Hair follicular keratinocyte (primary cell): Measurements from ENCODE around the gene CNN2. TPM values are rescaled to one million over a fixed set of nuclear protein-coding genes. Genes with fewer than 3 reads are reported as not detected.

ENCODE experiments used
- total RNA-seq: library from RNA; depleted of rRNA; stranded (reverse); fragments of >200 nt; gene quantifications from 2 replicates; pipeline ENCODE4 v1.2.3, GENCODE V29; 2015

Gene CNN2
- 239 and 254 TPM in 2 replicates for total RNA-seq

DNA sequence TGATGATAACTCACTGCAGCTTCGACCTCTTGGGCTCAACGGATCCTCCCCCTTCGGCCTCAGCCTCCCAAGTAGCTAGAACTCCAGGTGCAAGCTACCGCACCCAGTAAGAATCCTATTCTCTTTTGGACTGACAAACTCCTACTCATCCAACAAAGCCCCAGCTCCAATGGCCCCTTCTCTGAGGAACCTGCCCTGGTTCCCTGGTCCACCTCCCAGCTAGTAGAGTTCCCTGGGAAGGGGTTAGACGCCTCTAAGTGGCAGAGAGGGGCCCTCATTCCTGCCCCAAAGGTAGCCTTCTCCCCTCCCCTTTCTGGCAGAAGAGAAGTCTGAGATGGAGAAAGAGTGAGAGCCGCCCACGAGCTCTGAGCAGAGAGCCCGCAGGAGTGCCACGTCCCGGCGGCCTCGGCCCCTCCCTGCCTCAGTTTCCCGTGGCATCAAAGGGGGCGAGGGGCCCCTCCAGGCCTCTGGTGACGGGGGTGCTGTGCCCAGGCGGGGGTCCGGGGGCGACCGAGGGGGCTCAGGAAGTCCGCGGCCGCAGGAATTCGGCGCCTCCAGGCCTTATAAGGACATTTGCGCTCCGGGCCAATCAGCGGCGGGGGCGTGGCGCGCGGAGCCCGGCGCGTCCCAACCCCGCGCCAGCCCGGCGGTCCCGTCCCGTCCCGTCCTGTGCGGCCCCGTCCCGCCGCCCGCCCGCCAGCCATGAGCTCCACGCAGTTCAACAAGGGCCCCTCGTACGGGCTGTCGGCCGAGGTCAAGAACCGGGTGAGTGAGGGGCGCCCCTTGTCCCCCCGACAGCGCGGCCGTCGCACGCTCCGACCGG lies at the start of gene CNN2:
TSS of gene CNN2 (plus strand) at position 649 of the 823 bp plus-strand sequence. CDS start at position 703, 54 bp downstream.

DNA sequence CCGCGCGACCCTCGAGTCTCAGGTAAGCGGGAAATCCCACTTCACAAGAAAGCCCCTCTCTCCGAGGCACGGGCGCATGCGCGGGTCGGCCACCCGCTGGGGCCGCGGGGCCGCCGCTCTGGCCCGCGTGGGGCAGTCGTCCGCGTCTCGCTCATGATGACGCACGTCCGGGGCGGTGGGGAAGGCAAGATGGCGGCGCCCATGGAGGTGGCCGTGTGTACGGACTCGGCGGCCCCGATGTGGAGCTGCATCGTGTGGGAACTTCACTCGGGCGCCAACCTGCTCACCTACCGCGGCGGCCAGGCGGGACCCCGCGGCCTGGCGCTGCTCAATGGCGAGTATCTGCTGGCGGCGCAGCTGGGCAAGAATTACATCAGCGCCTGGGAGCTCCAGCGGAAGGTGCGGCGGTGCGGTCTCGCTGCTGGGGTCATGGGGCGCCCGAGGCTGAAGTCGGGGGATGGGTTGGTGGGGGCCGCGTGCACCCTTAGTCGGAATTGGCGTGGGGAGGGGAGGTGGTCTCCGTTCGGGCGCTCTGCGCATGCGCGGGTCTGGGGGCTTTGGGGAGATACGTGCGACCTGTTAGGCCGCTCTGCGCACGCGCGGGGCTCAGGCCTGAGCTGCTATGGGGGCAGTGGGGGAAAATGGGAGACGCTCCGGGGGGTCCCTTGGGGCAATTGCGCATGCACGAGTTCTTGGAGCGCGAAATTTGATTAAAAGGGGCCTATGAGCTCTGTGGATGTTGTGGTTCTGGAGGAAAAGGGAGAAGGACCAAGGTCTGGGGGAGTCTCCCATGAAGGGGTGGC lies 42.0 kb upstream of the CNN2 start, which contains the start of gene WDR18:
TSS of gene WDR18 (plus strand) at position 181 of the 803 bp plus-strand sequence. CDS start at position 190, 9 bp downstream.

DNA sequence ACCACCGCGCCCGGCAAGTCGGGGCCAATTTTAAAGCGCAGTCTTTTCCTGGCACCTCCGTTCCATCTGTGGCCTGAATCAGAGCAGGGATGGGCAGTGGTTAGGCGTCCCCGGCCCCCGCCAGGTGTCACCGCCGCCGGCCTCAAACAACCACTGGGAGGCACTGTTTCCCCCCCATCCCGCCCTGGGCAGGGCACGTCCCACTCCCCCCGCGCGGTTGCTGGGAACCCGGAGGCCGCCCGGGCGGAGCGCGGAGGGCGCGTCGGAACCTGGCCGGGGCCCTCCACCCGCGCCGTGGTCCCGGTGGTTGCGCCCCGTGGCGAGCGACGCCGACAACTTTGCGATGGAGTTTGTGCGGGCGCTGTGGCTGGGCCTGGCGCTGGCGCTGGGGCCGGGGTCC lies 26.3 kb upstream of the CNN2 start, which contains the start of gene GRIN3B:
TSS of gene GRIN3B (plus strand) at position 325 of the 400 bp plus-strand sequence. CDS start at position 344, 19 bp downstream.

DNA sequence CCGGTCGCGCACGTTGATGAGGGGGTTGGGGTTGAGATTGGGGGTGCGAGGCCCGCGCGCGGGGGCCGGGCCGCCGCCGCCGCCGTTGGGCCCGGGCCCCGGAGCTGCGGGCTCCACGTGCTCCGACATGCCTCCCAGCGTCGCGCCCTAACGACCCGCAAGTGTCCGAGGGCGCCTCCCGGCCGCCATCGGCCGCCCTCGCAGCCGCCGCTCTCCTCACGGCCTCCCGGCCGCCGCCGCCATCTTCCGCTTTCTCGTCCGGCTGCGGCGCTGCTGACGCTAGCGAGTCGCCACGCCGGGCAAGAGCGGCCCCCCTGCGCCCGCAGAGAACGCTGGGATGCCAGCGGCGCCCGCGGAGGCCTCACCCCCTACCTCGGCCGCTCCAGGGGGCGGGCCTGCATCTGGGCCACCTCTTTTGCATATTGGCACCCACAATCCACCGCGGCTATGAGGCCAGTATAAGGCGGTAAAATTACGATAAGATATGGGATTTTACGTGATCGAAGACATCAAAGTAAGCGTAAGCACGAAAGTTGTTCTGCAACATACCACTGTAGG lies 5.5 kb upstream of the CNN2 start, which contains the start of gene TMEM259:
TSS of gene TMEM259 (minus strand) at position 256 of the 558 bp plus-strand sequence. CDS start at position 129, 127 bp downstream.

DNA sequence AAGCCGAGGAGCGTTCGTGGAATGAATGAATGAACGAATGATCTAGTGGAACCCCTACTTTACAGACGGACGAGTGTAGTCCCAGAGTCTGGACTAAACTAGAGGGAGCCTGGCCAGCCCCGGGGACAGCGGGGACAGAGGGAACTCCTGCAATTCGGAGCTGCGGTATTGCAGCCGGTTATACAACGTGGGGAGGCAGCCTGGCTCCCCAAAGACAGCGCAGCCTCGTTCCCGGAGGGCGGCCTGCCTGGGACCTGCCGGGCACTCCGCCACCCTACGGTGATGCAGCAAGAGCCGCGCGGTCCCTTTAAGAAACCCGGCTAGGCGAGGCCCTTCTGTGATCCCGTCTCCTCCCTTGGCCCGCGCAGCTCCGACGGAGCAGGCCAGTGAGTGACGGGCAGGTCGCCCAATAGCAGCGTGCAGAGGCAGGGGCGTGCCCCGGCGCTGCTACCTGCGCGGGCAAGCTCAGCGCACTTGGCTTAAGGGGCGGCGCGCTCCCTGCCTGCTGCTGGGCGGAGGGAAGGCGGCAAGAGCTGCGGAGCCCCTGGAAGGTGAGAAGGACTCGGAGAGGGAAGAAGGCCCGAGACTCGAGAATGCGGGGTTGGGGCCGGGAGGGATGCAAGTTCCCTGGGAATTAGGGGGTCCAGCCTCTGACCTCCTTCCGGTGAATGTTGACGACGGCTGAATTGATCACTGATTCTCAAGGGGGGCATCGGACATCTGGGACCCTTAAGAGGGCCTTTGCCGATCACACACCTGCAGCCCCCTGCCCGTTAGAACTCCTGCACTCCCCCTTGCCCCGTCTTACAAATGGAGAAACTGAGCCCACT lies 13.5 kb downstream of the CNN2 start, which contains the start of gene ABCA7:
TSS of gene ABCA7 (plus strand) at position 462 of the 830 bp plus-strand sequence. CDS start 1,255 bp downstream, outside the sequence.

DNA sequence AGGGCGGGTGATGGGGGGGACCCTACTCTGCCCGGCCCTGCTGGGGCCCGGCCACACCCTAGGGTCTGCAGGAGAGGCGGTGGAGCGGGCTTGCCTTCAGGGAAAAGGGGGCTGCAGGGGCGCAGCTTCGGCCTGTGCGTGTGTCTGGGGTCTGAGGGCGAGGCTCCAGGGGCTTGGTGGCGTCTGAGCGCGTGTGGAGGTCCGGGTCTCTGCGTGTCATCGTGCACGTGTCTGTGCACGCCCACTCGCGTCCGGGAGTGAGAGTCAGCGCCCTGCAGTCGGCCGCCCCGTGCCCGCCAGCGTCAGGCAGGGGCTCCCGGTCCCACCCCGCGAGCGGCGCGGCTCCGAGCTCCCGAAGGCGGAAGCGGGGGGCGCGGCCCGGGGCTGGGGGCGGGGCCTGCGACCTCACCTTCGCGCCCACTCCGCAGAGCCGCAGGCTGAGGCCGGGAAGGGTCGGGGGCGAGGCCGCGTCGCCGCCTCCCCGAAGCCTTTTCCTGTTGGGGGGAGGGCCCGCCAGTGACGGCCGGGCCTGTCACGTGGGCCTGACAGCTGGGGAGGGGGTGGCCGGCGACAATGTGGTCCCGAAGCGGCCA lies 40.4 kb downstream of the CNN2 start, which contains the start of gene ARHGAP45:
TSS of gene ARHGAP45 (plus strand) at position 420 of the 593 bp plus-strand sequence. CDS start 239 bp downstream, outside the sequence.

Other genes with a start within 250 kb of the CNN2 start
- gene PTBP1, start 229.2 kb upstream of the CNN2 start, total RNA-seq = 216 and 283 TPM in 2 replicates
- gene PLPPR3, start 204.7 kb upstream of the CNN2 start, total RNA-seq = 0.27 TPM in 1 of 2 replicates, not detected in the other
- not detected in 2 replicates for gene AZU1, start 198.8 kb upstream of the CNN2 start, total RNA-seq
- gene PRTN3, start 185.6 kb upstream of the CNN2 start, total RNA-seq = not detected in 2 replicates
- not detected in 2 replicates for gene ELANE, start 174.3 kb upstream of the CNN2 start, total RNA-seq
- 0.55 TPM in 1 of 2 replicates, not detected in the other for gene CFD, start 166.9 kb upstream of the CNN2 start, total RNA-seq
- 33.8 and 34.7 TPM in 2 replicates for gene MED16, start 133.4 kb upstream of the CNN2 start, total RNA-seq
- not detected in 2 replicates for gene RNU6-9, start 133.1 kb upstream of the CNN2 start, total RNA-seq
- 60.8 and 91.1 TPM in 2 replicates for gene R3HDM4, start 113.4 kb upstream of the CNN2 start, total RNA-seq
- gene KISS1R, start 109.3 kb upstream of the CNN2 start, total RNA-seq = not detected in 2 replicates
- gene ARID3A, start 100.6 kb upstream of the CNN2 start, total RNA-seq = 4.5 and 4.8 TPM in 2 replicates
- gene WDR18, start 42.3 kb upstream of the CNN2 start, total RNA-seq = 68.2 and 87.6 TPM in 2 replicates
- 0.95 and 2.3 TPM in 2 replicates for gene GRIN3B, start 26.2 kb upstream of the CNN2 start, total RNA-seq
- gene TMEM259, start 5.5 kb upstream of the CNN2 start, total RNA-seq = 142 and 147 TPM in 2 replicates
- not detected in 2 replicates for gene RNU6-2, start 5.1 kb upstream of the CNN2 start, total RNA-seq
- 14.0 and 24.3 TPM in 2 replicates for gene ABCA7, start 13.5 kb downstream of the CNN2 start, total RNA-seq
- gene ARHGAP45, start 40.6 kb downstream of the CNN2 start, total RNA-seq = 3.2 and 5.4 TPM in 2 replicates
- 125 and 242 TPM in 2 replicates for gene POLR2E, start 68.8 kb downstream of the CNN2 start, total RNA-seq
- 302 and 333 TPM in 2 replicates for gene GPX4, start 77.4 kb downstream of the CNN2 start, total RNA-seq
- gene SBNO2, start 147.7 kb downstream of the CNN2 start, total RNA-seq = 47.8 and 61.4 TPM in 2 replicates
- 70.8 and 101 TPM in 2 replicates for gene STK11, start 179.2 kb downstream of the CNN2 start, total RNA-seq
- 2.8 and 6.2 TPM in 2 replicates for gene CBARP, start 211.4 kb downstream of the CNN2 start, total RNA-seq
- 90.0 and 106 TPM in 2 replicates for gene ATP5F1D, start 215.1 kb downstream of the CNN2 start, total RNA-seq
- gene MIDN, start 222.0 kb downstream of the CNN2 start, total RNA-seq = 17.1 and 30.5 TPM in 2 replicates
- gene CIRBP, start 242.7 kb downstream of the CNN2 start, total RNA-seq = 166 and 172 TPM in 2 replicates
- 65.4 and 81.1 TPM in 2 replicates for gene FAM174C, start 248.9 kb downstream of the CNN2 start, total RNA-seq